Stimulated activated CD8-positive, alpha-beta memory T cell treated with anti-CD3 and anti-CD28 coated beads, Interleukin-7, amount 100 ng/mL, for 4 hours (primary cell): ENCODE results near the gene SPA17.

Source experiments
- DNase-seq, 2 donors: peaks; one replicate each; pipeline ENCODE4 v3.0.0-alpha.2; 2020; ENCODE audit warnings: low read depth in 2 of 2

The SPA17 gene

GRCh38 chr11:124673333-124674167 lies at the start of gene SPA17, which contains the start of gene SIAE:
Gene SPA17 (plus strand): TSS chr11:124673904. CDS start chr11:124675265, 1,361 bp downstream.
Gene SIAE (minus strand): TSS chr11:124673739. CDS start chr11:124673708, 31 bp downstream.
- peak; percentile 67 to 76 for DNase-seq

DNA sequence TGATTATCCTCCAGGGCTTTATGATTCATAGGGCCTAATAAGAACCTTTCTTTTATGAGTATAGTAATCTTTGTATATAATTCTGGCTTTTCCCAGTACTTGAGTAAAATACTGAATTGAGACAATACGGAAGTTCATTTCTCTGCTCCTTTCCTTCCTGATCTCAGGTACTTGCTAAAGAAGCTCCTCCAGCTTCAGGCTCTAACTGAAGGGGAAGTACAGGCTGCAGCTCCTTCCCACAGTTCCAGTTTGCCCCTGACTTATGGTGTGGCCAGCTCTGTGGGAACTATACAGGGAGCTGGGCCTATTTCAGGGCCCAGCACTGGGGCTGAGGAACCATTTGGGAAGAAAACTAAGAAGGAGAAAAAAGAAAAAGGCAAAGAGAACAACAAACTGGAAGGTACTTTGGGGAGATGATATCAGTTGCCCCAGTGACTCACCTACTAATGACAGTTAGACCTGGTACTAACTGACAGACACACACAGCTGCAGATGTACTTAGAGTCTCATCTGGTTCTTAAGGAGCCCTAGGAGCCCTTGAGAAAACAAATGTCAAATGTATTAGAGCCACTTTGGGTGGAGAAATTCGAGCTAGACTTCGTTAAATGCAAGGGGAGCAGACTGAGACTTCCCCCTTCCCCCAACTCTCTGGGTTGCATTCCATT lies 48.1 kb upstream of the SPA17 start:
- DNase-seq = no peak

DNA sequence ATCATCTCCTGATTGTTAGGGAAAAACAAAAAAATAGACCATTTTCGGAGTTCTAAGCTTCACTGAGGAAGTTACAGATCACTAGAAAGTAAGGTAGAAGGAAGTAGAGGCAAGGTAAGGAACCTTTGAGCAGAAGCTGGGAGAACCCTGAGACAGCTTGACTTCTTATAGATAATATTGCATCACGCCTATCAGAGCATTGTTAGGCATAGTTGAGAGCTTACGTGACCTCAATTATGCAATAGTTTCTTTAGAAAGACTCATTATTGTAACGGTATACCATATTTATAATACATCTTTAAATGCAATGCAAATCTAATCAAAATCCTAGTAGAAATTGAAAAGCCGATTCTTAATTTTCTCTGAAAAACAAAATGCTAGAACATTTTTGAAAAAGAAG lies 46.2 kb upstream of the SPA17 start:
- no peak for DNase-seq

DNA sequence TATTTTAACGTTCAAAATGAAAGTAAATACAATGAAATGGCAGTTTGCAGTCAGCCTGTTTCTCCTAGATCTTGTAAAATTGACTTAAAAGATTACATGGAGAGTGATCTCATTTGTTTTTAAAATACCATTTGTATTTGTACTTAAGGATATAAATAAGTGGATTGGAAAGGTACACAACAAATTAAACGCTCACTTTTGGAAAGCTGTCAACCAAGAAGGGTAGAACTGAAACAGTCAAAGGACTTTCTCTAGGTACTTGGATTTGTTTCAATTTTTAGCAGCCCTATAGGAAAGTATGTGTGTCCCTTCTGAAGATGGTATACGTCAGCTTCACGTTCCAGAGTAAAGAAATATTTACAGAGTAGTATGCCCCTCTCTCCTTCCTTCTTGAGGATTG lies 43.7 kb upstream of the SPA17 start:
- no peak for DNase-seq

DNA sequence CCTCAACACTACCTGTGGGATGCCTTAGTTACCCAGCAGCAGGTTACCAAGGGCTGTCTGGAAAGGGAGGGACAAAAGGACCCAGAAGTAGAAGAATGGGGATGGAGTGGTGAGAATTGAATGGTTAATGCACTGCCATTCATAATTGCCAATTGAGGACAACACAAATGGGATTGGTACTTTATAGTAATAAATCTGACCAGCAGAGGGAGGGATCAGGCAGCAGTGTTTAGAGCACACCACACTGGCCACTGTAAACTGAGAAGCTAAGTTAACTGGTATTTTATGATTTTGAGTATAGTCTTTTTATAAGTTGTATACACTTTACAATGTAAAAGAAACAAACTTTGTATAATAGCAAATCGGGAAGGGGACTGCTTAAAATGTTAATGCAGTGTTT lies 40.3 kb upstream of the SPA17 start:
- no peak for DNase-seq

- DNase-seq = no peak
These were observed 37.8 kb upstream of the SPA17 start for GRCh38 chr11:124635932-124636331.

GRCh38 chr11:124638500-124638899 lies 35.2 kb upstream of the SPA17 start:
- no peak for DNase-seq

DNA sequence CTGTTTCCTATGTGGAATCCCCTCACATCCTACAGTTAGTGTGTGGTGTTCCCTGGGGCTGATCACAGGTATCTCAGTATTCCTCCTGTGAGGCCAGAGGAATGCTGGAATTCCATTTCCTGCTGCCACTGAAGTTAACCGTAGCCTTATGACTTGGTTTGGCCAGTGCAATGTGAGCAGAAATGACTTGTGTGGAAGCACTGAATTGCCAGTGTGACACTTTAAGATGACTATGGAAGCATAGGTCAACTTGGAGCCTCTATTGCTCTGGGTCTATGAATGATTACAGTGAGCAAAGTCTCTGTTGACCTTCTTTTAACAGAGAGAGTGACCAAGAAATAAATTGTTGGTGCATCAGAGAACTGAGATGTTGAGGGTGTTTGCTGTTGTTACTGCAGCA lies 34.5 kb upstream of the SPA17 start:
- DNase-seq = no peak

- DNase-seq = no peak
These were observed 33.0 kb upstream of the SPA17 start for GRCh38 chr11:124640666-124641065.

GRCh38 chr11:124642628-124643027 lies 31.1 kb upstream of the SPA17 start:
- DNase-seq = no peak

DNA sequence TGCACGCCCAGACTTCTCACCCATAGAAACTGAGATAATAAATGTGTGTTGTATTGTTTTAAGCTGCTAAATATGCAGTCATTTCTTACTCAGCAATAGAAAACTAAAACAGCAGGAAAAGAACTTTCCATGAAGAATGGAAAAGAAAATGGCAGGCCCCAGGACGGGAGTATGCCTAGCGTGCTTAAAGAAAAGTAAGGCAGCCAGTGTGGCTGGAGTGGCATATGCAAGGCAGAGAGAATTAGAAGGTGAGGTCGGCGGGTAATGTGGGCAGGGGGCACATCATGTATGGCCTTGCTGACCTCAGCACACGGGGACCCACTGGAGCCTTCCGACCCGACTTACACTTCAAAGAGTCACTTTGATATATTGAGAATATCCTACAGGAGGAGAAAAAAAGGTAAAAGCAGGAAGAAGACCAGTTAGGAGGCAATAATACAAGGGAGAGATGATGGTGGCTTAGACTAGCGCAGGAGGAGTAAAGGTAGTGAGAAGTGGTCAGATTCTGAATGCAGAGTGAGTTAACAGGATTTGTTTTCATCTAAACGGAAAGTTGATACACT lies 30.6 kb upstream of the SPA17 start:
- no peak for DNase-seq

GRCh38 chr11:124643605-124644425 lies 29.9 kb upstream of the SPA17 start:
- DNase-seq = no peak

DNA sequence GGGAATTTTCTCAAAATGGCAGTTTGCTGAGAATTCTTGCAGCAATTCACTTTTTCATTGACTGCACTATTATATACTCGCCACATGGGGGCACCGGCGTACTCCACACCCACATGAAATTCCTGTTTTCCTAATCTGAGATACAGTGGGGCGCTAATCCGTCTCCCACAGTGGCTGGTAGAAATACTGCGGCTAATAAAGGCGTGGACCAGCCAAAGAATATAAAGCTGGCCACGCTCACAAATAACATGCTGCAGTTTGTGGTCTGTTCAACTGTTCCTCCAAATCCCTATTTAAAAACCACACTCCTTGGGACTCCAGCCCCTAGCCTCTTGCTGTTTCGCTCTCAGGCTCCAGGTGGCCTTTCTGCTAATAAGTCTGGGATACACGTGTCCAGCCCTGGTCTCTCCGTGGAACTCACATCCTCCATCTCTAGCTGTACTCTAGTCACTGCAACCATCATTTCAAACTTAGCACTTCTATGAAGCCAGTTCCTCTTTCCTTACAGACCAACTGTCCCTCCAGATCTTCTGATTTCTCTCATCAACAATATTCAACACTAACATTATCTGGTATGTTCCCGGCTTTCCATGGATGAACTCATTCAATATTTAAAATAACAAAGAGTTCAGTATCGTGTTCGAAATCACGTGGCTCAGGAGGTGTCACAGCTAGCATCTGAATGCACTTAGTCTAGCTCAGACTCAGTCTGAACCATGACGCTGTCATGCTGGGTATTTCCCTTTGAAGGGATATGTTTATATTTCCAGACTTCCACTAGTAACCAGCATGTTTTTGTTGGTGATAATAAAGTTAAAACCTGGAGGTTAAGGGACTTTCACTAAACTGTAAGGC lies 29.1 kb upstream of the SPA17 start:
- DNase-seq = peak in 1 of 2 donors; percentile 7

DNA sequence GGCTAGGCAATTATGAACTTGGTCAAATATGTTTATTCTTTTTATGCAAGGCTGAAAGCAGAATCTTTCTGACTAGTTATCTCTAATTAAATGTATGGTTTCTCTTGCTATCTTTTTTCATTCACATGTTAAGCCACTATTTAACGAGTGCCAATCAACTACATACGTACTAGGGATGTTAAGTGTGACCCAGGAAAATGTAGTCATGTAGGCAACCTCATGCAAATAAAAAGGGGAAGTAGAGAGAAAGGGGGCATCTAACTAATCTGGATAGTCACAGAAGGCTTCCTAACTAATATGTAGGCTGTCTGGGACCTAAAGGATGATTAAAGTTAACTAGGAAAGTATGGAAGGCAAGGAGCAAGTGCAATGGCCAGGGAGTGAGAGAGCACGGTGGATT lies 27.6 kb upstream of the SPA17 start:
- no peak for DNase-seq

GRCh38 chr11:124648610-124649009 lies 25.1 kb upstream of the SPA17 start:
- DNase-seq = no peak

DNA sequence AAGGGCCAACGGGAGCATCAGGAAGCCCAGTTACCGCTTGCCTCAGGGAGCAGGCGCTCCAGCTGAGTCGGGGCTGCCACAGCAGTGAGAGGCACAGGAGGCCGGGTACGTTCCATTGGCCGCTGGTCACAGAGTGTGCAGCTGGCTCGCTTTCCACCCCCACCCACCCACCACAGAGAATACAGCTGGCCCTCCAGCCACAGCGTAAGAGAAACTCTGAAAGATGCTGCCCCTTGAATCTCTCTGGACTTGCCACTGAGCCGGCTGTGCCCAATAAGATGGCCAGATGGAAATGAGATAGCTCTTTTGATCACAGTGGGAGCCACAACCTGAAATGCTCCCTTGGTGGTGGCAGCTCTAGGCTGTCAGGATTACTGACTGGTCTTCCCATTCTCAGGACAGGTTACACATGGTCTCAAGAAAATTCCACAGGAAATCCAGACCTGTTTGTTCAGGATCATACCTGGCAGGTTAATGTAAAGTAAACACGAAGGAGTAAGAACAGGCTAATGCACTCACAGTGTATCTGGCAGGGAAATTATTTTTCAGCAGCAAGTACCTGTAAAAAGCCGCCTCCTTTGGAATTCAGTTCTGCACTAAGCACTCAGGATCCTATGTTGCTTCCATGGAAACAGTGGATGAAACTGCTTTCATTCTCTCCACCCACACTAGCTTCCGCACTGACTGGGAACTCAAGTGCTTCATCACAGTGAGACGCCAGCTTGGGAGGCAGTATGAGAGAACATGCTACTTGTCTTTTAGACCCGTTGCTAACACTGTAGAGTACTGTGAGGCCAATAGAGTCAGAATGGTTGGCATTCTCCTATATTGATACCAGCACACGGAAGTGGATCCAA lies 16.7 kb upstream of the SPA17 start:
- DNase-seq = no peak

DNA sequence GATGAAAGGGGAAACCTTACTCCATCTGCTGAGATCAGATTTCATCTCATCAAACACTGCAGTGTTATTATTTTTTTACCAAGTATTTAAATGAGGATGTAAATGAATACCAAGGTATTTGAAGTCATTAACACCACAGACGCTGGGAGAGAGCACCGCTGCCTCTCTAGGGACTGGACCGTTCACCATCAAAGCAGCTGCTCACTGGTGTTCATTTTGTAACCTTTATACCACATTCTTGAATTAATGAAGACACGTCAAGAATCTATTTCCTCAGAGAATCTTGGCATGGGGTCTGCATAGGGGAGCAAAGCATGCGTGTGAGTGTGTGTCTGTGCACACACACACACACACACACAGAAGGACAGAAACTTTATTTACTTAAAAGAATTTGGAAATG lies 15.8 kb upstream of the SPA17 start:
- no peak for DNase-seq

- no peak for DNase-seq
These were observed 15.2 kb upstream of the SPA17 start for GRCh38 chr11:124658501-124658900.

DNA sequence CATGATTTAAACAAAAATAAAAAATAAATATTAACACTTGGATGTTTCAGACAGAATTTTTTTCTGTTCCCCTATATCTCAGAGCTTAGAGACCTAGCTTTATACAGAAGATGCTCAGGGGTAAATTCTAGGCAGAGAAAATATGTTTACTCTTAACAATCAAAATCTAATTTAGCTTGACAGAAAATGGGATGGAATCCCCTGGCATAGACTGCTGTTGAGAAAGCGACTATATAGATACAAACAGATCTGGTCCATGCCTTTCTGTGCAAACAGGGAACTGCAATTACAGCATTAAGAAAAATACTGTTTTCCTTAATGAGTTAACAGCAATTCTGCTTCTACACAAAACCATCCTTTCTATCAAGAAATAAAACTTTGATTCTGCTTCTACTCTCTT lies 14.7 kb upstream of the SPA17 start:
- DNase-seq = no peak

DNA sequence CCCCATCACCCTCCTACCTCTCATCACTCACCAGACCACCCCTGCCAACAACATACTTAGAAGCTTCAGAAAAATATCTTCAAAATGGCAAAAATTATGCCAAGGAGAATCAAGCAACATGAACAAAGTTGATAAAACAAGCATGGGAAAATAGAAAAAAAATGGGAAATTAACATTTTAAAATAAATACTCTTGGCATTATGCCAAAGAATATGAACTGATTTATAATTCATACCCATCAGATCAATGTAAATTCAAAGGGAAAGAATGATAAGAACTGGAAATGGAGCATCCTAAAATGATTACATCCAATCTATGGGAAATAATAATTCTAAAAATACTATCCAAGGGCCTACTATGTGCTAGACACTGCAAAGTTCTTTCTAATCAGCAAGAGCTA lies 12.2 kb upstream of the SPA17 start:
- DNase-seq = no peak
